GM10847 (cell line): ENCODE measurements around the gene IL1A.

Source experiments
- POLR2A ChIP-seq: IDR thresholded peaks from 2 replicates; pipeline ENCODE4 v1.6.1; 2011; ENCODE audit not compliant: insufficient read length; ENCODE audit errors: extremely low read depth

IL1A gene, protein sequence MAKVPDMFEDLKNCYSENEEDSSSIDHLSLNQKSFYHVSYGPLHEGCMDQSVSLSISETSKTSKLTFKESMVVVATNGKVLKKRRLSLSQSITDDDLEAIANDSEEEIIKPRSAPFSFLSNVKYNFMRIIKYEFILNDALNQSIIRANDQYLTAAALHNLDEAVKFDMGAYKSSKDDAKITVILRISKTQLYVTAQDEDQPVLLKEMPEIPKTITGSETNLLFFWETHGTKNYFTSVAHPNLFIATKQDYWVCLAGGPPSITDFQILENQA

DNA sequence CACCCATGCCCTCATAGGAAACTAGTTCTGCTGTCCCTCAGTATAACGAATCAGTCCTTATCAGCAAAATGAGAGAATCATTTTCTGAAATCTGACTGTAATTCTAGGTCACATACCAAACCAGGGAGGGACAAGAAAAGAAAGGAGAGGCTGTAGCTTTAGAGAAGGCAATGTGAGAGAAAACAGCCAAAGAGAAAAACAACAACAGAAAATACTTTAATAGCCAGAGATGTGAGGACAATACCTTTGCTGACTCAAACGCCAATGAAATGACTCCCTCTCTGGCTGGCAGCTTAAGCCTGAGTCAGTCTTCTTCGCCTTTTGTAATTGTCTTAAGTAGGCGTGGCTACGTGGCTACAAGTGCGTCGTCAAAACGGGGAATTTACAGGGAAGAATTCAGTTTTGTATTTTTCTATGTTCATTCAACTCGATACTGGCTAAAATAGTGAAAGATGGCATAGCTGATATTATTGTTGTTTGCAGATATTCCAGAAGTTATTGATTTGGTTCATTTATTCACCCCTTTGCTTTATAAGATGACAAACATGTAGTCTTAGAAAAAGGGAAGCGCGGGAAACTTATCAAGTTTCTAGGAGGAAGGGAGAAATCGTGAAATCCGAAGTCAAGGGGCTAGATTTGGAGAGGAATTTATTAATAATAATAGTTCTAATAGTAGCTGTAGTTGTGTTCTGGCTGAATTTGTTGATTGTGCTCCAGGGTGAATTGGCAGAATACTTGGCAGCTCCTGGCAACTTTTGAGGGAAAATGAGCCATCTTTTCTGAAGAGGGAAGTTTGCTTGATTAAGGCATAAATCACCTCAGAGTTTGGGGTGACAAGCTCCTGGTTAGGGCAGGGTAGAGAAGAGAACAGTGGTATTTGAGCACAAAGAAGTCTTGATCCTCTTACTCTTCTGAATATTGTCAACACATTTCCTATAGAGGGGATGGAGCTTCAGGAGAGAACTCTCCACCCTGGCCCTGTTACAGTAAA is at the start of gene IL1A:
Gene IL1A, minus strand, starts transcription at position 295 of the 991 bp plus-strand sequence. CDS start 723 bp downstream, outside the sequence.
- TF ChIP-seq POLR2A: no peak

DNA sequence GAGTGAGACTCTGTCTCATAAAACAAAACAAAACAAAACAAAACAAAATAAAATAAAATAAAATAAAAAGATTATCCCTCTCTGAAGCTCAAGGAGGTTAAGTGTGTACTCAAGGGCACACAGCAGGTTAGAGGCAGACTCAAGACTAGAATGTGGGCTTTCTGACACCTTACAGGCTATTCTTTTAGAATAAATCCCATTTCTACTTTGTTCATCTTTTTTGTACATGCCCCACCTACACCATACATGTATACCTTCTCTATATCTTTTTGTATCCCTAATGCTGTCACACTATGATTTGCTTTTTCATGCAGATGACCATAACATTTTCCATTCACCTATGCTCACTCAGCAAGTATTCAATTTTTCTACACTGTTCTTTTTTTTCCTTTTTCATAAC is 49.7 kb upstream of the IL1A start:
- no peak for TF ChIP-seq POLR2A

DNA sequence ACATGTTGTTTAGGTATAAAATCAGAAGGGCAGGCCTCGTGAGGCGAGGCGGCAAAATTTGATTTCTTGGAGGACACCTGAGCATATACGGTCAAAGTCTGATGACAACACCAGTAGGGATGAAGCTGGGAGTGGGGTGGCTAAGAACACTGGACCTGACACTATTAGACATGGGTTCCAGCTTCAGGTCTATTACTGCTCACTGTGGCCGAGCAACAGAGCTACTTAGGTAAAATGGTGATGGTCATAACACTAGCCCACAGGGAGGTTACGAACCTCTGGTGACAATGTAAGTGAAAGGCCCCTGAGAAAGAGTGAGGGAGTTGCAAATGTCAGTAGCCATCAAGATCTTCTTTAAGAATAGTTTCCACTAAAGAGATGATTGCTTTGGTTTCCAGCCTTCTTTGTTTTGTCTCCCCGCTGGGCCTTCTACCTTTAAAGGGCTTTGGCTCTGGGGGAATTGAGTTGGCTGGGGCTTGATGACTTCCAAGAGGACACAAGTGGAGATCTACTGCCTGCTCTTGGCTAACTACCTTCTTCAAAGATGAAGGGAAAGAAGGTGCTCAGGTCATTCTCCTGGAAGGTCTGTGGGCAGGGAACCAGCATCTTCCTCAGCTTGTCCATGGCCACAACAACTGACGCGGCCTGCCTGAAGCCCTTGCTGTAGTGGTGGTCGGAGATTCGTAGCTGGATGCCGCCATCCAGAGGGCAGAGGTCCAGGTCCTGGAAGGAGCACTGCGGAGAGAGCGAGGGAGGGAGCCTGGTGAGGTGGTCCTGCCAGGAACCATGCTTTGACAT is 48.7 kb upstream of the IL1A start:
- no peak for TF ChIP-seq POLR2A

DNA sequence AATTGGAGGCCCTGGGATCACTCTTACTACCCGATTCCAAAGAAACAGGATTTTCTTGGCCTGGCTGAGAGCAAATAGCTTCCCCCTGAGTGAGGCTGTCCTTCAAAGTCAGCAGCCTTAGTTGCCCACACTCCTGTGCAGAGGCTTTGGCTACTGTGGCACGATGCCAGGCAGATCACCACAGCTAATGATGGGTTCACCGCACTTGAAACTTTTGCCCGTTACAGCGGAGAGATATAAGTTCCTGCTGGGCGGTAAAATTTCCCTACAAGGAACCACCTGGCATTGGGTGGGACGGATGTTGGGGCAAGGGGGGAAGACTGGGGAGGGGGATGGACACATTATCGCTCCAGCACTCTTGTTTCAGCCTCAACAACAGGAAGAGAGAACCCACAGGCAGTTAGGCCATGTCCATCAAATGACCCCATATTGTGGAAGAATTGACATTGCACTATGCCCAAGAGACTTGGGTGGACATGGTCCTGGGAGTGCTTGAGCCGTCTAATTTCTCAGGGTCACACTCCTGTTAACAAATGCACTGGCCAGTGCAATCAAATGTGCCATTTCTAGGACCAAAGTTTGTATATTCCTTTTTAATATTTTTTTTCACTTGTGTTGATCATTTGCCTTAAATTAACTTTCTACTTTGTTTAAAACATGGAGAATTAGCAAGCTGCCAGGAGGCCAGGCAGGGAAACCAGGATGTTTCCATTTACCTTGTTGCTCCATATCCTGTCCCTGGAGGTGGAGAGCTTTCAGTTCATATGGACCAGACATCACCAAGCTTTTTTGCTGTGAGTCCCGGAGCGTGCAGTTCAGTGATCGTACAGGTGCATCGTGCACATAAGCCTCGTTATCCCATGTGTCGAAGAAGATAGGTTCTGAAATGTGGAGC is 47.9 kb upstream of the IL1A start:
- no peak for TF ChIP-seq POLR2A

DNA sequence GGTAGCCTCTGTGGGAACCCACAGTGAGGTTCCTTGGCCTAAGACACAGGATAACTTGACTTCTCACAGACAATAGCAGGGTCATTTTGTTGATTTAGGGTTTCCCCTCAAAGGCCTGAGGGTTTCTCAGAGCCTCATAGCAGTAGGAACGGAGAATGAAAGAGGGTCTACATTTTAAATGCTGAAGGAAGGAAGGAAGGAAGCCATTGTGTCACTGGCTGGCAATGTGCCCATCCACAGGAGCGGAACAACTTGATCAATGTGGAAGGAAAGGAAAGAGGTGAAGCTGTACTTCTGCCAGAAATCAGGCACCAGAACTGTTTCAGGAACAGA is 47.2 kb upstream of the IL1A start:
- TF ChIP-seq POLR2A: no peak

DNA sequence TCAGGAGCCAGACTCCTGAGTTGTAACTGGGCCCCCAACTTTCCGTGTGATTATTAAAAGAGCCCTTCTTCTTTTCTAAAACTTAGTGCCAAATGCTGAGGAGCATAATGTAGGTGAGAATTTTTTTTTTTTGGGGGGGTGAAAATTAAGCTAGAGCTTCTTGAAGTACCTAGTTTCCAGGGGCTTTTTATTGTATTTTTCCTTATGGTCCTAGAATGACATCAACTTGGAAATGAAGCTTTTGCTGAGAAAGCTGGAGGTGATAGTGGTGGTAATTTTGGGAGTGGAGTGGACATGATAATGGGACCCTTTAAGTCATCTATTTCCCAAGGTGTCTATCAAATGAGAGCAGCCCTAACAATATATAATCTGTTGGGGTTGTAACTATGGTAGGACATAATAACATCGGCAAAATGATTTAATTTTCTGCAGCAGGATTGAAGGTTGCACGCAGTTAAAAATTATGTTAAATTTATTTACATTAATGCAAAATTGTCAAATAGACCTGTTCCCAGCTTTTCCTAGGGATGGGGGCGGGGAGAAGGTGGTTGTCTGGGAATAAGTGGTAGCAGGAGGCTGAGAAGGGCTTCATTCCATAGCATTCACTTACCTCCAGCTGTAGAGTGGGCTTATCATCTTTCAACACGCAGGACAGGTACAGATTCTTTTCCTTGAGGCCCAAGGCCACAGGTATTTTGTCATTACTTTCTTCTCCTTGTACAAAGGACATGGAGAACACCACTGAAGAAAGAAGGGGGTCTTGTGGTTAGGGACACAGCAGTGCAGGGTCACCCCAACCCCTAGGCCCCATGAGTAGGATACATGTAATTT is 46.6 kb upstream of the IL1A start:
- no peak for TF ChIP-seq POLR2A

DNA sequence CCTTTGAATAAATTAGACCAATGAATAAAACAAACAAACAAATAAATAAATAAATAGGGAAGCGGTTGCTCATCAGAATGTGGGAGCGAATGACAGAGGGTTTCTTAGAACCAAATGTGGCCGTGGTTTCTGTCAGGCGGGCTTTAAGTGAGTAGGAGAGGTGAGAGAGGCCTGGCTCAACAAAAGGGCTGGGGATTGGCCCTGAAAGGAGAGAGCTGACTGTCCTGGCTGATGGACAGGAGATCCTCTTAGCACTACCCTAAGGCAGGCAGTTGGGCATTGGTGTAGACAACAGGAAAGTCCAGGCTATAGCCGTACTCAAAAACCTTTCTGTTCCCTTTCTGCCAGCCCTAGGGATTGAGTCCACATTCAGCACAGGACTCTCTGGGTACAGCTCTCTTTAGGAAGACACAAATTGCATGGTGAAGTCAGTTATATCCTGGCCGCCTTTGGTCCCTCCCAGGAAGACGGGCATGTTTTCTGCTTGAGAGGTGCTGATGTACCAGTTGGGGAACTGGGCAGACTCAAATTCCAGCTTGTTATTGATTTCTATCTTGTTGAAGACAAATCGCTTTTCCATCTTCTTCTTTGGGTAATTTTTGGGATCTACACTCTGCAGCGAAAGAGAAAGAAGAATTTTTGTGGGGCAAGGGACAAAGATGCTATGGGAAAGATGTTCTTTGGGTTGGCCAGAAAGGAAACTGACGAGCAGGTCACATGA is 45.8 kb upstream of the IL1A start:
- no peak for TF ChIP-seq POLR2A

DNA sequence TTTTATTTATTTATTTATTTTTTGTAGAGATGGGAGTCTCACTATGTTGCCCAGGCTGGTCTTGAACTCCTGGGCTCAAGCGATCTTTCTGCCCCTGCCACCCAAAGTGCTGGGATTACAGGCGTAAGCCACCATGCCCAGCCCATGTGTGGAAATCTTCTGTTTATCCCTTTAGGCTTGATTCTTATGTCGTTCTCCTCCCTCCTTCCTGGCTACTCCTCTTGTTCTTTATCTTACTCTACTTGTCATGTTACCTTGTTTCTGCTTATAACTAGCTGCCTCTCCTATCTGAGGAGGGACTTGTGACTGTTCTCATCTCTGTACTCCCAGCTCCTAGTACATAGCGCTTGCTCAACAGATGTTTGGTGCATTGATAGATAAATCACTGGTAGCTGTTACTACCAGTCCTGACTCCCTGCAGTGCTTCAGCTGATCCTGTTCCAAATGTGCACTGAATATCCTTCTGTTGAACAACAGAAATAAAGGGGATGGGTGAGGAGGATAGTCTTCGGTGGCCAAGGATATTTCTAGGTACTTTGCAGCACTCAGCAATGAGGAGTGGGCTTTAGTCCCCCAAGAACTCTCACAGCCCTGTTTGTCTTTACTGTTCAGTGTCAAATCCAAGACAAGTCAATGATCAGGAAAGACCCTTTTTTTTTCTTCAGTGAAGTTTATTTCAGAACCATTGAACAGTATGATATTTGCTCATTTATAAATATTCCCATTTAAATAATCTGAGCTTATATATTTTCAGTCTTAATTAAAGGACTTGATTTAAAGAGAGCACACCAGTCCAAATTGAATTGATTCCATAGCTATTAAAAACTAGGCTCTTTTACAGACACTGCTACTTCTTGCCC is 45.0 kb upstream of the IL1A start:
- no peak for TF ChIP-seq POLR2A

DNA sequence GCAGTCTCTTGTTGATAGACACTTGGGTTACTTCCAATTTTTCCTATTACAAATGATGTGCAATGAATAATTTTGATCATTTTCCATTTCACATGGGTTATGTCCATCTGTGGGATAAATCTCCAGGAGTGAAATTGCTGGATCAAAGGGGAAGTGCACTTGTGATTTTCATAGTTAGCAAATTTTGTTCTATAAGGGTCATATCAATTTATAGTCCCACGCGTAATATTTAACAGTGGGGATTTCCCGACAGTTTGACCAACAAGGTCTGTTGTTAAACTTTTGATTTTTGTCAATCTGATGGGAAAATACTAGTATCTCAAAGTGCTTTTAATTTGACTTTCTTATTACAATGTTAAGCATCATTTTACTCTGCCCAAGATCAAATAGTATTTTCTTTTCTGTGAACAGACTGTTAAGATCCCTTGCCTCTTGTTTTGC is 44.0 kb upstream of the IL1A start:
- no peak for TF ChIP-seq POLR2A

DNA sequence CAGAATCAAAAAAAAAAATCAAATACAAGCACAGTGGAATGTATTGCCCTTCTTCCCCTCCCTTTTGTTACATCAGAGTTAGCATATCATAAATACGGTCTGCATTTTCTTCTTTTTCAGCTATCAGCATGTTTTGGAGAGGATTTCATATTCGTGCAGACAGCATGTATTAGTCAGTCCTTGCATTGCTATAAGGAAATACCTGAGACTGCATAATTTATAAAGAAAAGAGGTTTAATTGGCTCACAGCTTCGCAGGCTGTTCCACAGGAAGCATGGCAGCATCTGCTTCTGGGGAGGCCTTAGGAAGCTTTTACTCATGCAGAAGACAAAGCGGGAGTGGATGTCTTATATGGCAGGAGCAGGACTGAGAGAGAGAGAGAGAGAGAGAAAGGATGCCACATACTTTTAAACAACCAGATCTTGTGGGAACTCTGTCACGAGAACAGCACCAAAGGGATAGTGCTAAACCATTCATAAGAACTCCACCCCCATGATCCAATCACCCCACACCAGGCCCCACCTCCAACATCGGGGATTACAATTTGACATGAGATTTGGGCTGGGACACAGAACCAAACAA is 43.4 kb upstream of the IL1A start:
- TF ChIP-seq POLR2A: no peak

DNA sequence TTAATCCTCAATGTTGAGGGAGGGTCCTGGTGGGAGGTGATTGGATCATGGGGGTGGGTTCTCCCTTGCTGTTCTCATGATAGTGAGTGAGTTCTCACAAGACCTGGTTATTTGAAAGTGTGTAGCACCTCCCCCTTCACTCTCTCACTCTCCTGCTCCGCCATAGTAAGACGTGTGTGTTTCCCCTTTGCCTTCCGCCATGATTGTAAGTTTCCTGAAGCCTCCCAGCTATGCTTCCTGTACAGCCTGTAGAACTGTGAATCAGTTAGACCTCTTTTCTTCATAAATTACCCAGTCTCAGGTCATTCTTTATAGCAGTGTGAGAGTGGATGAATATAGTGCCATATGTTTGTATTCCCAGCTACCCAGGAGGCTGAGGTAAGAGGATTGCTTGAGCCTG is 42.7 kb upstream of the IL1A start:
- no peak for TF ChIP-seq POLR2A

DNA sequence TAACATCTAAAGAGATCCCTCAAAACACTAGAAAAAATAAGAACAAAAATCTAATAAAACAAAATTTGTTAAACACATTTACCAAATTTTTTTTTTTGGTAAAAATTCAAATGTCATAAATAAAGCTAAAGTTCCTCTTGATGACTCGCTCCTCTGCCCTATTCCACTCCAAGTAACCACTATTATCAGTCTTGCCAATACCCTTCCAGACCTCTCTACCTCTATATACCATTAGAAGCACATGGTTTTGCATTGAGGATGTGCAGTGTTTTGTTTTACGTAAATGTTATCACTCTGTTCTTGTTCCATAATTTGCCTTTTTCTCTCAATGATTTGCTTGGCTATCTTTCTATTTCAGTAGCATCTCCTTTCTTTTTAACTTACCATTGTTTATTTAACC is 41.4 kb upstream of the IL1A start:
- TF ChIP-seq POLR2A: no peak
